A549 (cell line): Measurements from ENCODE around the gene PIP5K1A. TPM values are rescaled to one million over a fixed set of nuclear protein-coding genes. Genes with fewer than 3 reads are reported as not detected.

Source experiments
- ATAC-seq, 2 experiments: fragments of 200-7000 bp in 1 of 2; fragments of >200 bp in 1 of 2; cut with Nextera tagmentation in 1 of 2; cut with Tn5 transposase in 1 of 2; 3 replicates each; pipeline versions ENCODE4 v1.8.0 to v1.9.1; 2018 to 2020; ENCODE audit warnings: mild to moderate bottlenecking in 1 of 2, moderate library complexity in 1 of 2
- CTCF ChIA-PET: fragments of 300-600 bp; sonication (Branson Sonifier 250); formaldehyde crosslinking; extraction: SDS; loops from one replicate; lab custom pipeline; 2021; ENCODE audit warnings: antibody characterized with exemption, inconsistent platforms; lab: Yijun Ruan, JAX
- POLR2A ChIA-PET: fragments of 350-600 bp; formaldehyde crosslinking; extraction: SDS; loops from one replicate; lab custom pipeline; 2021; ENCODE audit warnings: antibody characterized with exemption, inconsistent platforms; lab: Yijun Ruan, JAX
- DNase-seq, 2 experiments: peaks; one replicate each; pipeline versions ENCODE4 v3.0.0 to v3.0.0-alpha.2; 2011 to 2016; ENCODE audit warnings: low read depth in 1 of 2, low spot score in 1 of 2
- FAIRE-seq: peaks from 2 replicates; lab custom pipeline; 2011; peaks lifted over from hg19 to GRCh38; lab: Jason Lieb, UNC
- H3K27ac ChIP-seq, 2 experiments: fragments of >200 bp; sonication (Bioruptor Twin); formaldehyde crosslinking; 3 replicates each; pipeline ENCODE4 v1.5.1; 2016 to 2017
- H3K4me1 ChIP-seq: fragments of >200 bp; sonication (Bioruptor Twin); formaldehyde crosslinking; 3 replicates; pipeline ENCODE4 v1.6.1; 2016
- H3K4me2 ChIP-seq: fragments of >200 bp; sonication (Bioruptor Twin); formaldehyde crosslinking; 3 replicates; pipeline ENCODE4 v1.6.1; 2016
- H3K4me3 ChIP-seq: fragments of >200 bp; sonication (Bioruptor Twin); formaldehyde crosslinking; 3 replicates; pipeline ENCODE4 v1.5.1; 2016
- H3K9me3 ChIP-seq: fragments of >200 bp; sonication (Bioruptor Twin); formaldehyde crosslinking; 3 replicates; pipeline ENCODE4 v1.6.1; 2016
- CBX2 ChIP-seq: fragments of 200-600 bp; sonication (generic); IDR thresholded peaks from 2 replicates; pipeline ENCODE4 v1.6.1; 2016; ENCODE audit warnings: low read depth, mild to moderate bottlenecking, borderline replicate concordance
- CHD2 ChIP-seq: fragments of 150-350 bp; IDR thresholded peaks from 2 replicates; pipeline ENCODE4 v1.6.1; 2014; ENCODE audit warnings: low read length; ENCODE audit not compliant: partially characterized antibody
- EHMT2 ChIP-seq: fragments of 200-600 bp; sonication (generic); IDR thresholded peaks from 2 replicates; pipeline ENCODE4 v1.6.1; 2016; ENCODE audit warnings: antibody characterized with exemption, low read depth, mild to moderate bottlenecking, moderate library complexity
- JUN ChIP-seq, 2 experiments: fragments of >200 bp; sonication (Bioruptor Twin); formaldehyde crosslinking; IDR thresholded peaks; 2 replicates in 1 of 2; 3 replicates in 1 of 2; pipeline ENCODE4 v1.6.1; 2016 to 2017
- KDM1A ChIP-seq: fragments of 200-600 bp; sonication (generic); IDR thresholded peaks from 2 replicates; pipeline ENCODE4 v1.6.1; 2016; ENCODE audit warnings: low read depth, mild to moderate bottlenecking
- KDM5A ChIP-seq: fragments of 200-600 bp; sonication (generic); IDR thresholded peaks from 2 replicates; pipeline ENCODE4 v1.6.1; 2016; ENCODE audit warnings: antibody characterized with exemption, mild to moderate bottlenecking
- MAZ ChIP-seq: fragments of 150-350 bp; IDR thresholded peaks from 2 replicates; pipeline ENCODE4 v1.6.1; 2014; ENCODE audit warnings: antibody characterized with exemption, low read depth, low read length, borderline replicate concordance
- MYC ChIP-seq: IDR thresholded peaks from 2 replicates; pipeline ENCODE4 v1.6.1; 2012; ENCODE audit warnings: mild to moderate bottlenecking, inconsistent platforms, low read length, improper control_type of control experiment, borderline replicate concordance
- NFE2L2 ChIP-seq: fragments of 150-350 bp; conservative IDR thresholded peaks from 2 replicates; pipeline ENCODE4 v1.6.1; 2014; ENCODE audit warnings: low read length
- NR3C1 ChIP-seq: fragments of >200 bp; sonication (Bioruptor Twin); formaldehyde crosslinking; IDR thresholded peaks from 3 replicates; pipeline ENCODE4 v1.6.1; 2017
- POLR2A ChIP-seq: IDR thresholded peaks from 2 replicates; pipeline ENCODE4 v1.6.1; 2012; ENCODE audit warnings: mild to moderate bottlenecking, low read length
- RNF2 ChIP-seq: fragments of 200-600 bp; sonication (generic); IDR thresholded peaks from 2 replicates; pipeline ENCODE4 v1.6.1; 2016; ENCODE audit warnings: low read depth, mild to moderate bottlenecking, antibody characterized with exemption, moderate library complexity, borderline replicate concordance
- TP53 ChIP-seq: fragments of 250-450 bp; sonication (Bioruptor Pico); IDR thresholded peaks from 2 replicates; pipeline ENCODE4 v1.5.0; 2021; ENCODE audit warnings: mild to moderate bottlenecking, moderate library complexity
- WGBS: methylation state at CpG from one replicate; pipeline ENCODE4 v1.1.6; 2017; ENCODE audit errors: missing lambda C conversion rate; 5-methylcytosine and 5-hydroxymethylcytosine counted together
- polyA plus RNA-seq, 4 experiments: library from polyadenylated mRNA; depleted of rRNA in 3 of 4; stranded (reverse); fragments of >200 nt; fragmentation: RNase III in 1 of 4; extraction: RNeasy Plus Mini Kit Qiagen cat#74134 plus additional on column Dnase treatment in 1 of 4; gene quantifications; 2 replicates in 3 of 4; 3 replicates in 1 of 4; pipeline ENCODE4 v1.2.3, GENCODE V29; 2011 to 2017
- TF ChIP-seq, protein P1 (sequence below): fragments of >200 bp; sonication (Bioruptor Twin); formaldehyde crosslinking; IDR thresholded peaks from 3 replicates; pipeline ENCODE4 v1.6.1; 2016
- TF ChIP-seq, protein P2 (sequence below): fragments of 450-650 bp; IDR thresholded peaks from 2 replicates; pipeline ENCODE4 v1.6.1; 2014; ENCODE audit warnings: antibody characterized with exemption
- TF ChIP-seq, protein P3 (sequence below): fragments of >200 bp; sonication (Bioruptor Twin); formaldehyde crosslinking; IDR thresholded peaks from 3 replicates; pipeline ENCODE4 v1.5.1; 2016
- TF ChIP-seq, protein P4 (sequence below): IDR thresholded peaks from 2 replicates; pipeline ENCODE4 v1.6.1; 2012; ENCODE audit warnings: low read depth, borderline replicate concordance

The PIP5K1A gene
- polyA plus RNA-seq, 2 of the 4 experiments (the other 2 are of a cell fraction): 50.0 to 129 TPM

DNA sequence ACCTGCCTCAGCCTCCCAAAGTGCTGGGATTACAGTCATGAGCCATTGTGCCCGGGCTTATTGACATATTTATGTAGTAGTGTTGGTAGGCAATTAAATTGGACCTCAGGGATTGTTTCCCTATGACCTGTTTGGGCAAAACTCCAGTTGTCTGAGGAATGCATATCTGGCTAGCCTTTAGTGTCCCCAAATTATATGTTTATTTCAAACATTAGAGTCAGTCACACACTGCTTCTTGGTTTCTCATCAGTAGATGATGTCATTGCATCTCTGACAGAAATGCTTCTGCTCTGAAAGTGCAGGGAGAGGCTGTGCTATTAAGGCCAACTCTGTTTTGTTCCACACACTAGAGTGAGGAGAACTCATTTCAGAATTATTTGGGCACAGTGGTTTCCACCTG is 12.5 kb downstream of the PIP5K1A start:
- no peak overlapping the region for H3K27ac ChIP-seq
- no peaks in the 10 kb centered on the region for H3K9me3 ChIP-seq
- TF ChIP-seq, protein P1, sequence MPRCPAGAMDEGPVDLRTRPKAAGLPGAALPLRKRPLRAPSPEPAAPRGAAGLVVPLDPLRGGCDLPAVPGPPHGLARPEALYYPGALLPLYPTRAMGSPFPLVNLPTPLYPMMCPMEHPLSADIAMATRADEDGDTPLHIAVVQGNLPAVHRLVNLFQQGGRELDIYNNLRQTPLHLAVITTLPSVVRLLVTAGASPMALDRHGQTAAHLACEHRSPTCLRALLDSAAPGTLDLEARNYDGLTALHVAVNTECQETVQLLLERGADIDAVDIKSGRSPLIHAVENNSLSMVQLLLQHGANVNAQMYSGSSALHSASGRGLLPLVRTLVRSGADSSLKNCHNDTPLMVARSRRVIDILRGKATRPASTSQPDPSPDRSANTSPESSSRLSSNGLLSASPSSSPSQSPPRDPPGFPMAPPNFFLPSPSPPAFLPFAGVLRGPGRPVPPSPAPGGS: no peak
- no peak for TF ChIP-seq EHMT2
- TF ChIP-seq CBX2: no peak
- TF ChIP-seq NR3C1: no peak
- TF ChIP-seq KDM5A: no peak
- TF ChIP-seq, protein P2, sequence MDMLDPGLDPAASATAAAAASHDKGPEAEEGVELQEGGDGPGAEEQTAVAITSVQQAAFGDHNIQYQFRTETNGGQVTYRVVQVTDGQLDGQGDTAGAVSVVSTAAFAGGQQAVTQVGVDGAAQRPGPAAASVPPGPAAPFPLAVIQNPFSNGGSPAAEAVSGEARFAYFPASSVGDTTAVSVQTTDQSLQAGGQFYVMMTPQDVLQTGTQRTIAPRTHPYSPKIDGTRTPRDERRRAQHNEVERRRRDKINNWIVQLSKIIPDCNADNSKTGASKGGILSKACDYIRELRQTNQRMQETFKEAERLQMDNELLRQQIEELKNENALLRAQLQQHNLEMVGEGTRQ: no peak
- TF ChIP-seq NFE2L2: no peak
- TF ChIP-seq TP53 (CRISPR knock-in tag): no peak
- TF ChIP-seq RNF2: no peak
- TF ChIP-seq POLR2A: no peak
- ChIA-PET CTCF (interaction anchor here (0.9 to 2.7 kb wide), 3 partner anchors 10 to 130 kb away, joined by 3 to 8 read pairs (median 4); no protein-coding TSS in a partner anchor), POLR2A (no interaction called here)
- peaks cover 4% of the 10 kb centered on the region; the same call in 1 of the 3 replicates for H3K4me1 ChIP-seq
- WGBS: 70% methylated on average over 1 of the region's 1 CpG
- no peak overlapping the region for H3K4me2 ChIP-seq
- ATAC-seq (no peak), DNase-seq (no peak), FAIRE-seq (no peak)
- H3K4me3 ChIP-seq: no peak overlapping the region

DNA sequence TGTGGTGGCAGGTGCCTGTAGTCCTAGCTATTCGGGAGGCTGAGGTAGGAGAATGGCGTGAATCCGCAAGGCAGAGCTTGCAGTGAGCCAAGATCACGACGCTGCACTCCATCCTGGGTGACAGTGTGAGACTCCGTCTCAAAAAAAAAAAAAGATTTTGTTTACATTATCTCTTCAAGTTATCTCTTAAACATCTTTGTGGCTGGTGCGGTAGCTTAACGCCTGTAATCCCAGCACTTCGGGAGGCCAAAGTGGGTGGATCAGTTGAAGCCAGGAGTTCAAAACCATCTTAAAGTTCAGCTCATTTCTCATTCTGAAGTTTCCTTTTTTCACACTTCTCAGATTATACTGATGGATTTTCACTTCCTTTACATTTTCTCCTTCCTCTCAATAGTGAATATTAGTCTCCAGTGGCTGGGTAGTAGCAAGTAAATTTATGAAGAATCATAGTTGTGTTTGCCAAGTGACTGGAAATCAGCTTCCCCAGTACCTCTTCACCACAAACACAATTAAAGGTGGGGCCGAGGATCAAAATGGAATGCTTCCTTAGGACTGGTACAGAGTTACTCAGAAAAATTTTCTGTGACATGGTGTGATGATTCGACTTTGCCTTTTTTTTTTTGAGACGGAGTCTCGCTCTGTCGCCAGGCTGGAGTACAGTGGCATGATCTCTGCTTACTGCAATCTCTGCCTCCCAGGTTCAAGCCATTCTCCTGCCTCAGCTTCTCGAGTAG is 13.8 kb downstream of the PIP5K1A start:
- POLR2A ChIA-PET: interaction anchor here (0.7 kb wide), 1 partner anchor 222 kb away, joined by 3 read pairs; no protein-coding TSS in a partner anchor
- H3K27ac ChIP-seq: no peak overlapping the region
- peaks cover 4% of the 10 kb centered on the region; the same call in 1 of the 3 replicates for H3K4me1 ChIP-seq
- no peak overlapping the region for H3K4me2 ChIP-seq
- WGBS: 92% methylated on average over 15 of the region's 15 CpGs
- ATAC-seq (no peak; a peak in 1 of 6 replicates), DNase-seq (no peak), FAIRE-seq (no peak)
- no peaks in the 10 kb centered on the region for H3K9me3 ChIP-seq
- no peak overlapping the region for H3K4me3 ChIP-seq
- CTCF ChIA-PET: interaction anchor here (1.3 to 3.5 kb wide), 5 partner anchors 17 to 129 kb away, joined by 3 to 9 read pairs (median 6); no protein-coding TSS in a partner anchor
- TF ChIP-seq JUN (IDR thresholded peaks at IDR 0.05) (no peak), CHD2 (no peak), MYC (no peak), MAZ (no peak)
- TF ChIP-seq, protein P3, sequence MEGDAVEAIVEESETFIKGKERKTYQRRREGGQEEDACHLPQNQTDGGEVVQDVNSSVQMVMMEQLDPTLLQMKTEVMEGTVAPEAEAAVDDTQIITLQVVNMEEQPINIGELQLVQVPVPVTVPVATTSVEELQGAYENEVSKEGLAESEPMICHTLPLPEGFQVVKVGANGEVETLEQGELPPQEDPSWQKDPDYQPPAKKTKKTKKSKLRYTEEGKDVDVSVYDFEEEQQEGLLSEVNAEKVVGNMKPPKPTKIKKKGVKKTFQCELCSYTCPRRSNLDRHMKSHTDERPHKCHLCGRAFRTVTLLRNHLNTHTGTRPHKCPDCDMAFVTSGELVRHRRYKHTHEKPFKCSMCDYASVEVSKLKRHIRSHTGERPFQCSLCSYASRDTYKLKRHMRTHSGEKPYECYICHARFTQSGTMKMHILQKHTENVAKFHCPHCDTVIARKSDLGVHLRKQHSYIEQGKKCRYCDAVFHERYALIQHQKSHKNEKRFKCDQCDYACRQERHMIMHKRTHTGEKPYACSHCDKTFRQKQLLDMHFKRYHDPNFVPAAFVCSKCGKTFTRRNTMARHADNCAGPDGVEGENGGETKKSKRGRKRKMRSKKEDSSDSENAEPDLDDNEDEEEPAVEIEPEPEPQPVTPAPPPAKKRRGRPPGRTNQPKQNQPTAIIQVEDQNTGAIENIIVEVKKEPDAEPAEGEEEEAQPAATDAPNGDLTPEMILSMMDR: no peak
- TF ChIP-seq, protein P4, sequence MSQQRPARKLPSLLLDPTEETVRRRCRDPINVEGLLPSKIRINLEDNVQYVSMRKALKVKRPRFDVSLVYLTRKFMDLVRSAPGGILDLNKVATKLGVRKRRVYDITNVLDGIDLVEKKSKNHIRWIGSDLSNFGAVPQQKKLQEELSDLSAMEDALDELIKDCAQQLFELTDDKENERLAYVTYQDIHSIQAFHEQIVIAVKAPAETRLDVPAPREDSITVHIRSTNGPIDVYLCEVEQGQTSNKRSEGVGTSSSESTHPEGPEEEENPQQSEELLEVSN: no peak

DNA sequence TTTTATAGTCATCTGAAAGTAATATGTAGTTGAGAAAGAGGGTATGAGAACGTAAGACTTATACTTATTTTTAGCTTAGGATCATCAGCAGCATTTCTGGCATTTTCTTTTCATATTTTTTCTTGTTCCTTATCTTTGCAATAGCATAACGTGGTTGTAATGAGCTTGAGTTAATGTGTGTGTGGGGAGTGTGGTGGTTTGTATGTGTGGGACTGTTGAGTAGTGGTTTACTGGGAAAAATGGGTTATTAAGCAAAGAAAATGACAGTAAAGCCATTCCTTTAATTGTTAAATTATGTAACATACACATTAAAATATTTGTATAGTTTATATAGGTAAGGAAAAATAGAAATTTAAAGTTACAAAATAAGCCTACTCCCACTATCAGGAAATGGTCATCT is 15.2 kb downstream of the PIP5K1A start:
- Histone ChIP-seq H3K27ac (no peak overlapping the region), H3K4me1 (peaks cover 4% of the 10 kb centered on the region; the same call in 1 of the 3 replicates), H3K9me3 (no peaks in the 10 kb centered on the region), H3K4me3 (no peak overlapping the region), H3K4me2 (no peak overlapping the region)
- WGBS: 77% methylated on average over 2 of the region's 2 CpGs
- DNase-seq (no peak), FAIRE-seq (no peak), ATAC-seq (no peak)
- ChIA-PET CTCF (interaction anchor here (0.8 to 3.5 kb wide), 3 partner anchors 9 to 38 kb away, joined by 3 to 9 read pairs (median 6); no protein-coding TSS in a partner anchor), POLR2A (no interaction called here)
- no peak for TF ChIP-seq KDM1A
- TF ChIP-seq RNF2: no peak
- no peak for TF ChIP-seq JUN (IDR thresholded peaks at IDR 0.05)
